ENCODE data around the gene PRG3.

Gene PRG3, protein sequence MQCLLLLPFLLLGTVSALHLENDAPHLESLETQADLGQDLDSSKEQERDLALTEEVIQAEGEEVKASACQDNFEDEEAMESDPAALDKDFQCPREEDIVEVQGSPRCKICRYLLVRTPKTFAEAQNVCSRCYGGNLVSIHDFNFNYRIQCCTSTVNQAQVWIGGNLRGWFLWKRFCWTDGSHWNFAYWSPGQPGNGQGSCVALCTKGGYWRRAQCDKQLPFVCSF

DNA sequence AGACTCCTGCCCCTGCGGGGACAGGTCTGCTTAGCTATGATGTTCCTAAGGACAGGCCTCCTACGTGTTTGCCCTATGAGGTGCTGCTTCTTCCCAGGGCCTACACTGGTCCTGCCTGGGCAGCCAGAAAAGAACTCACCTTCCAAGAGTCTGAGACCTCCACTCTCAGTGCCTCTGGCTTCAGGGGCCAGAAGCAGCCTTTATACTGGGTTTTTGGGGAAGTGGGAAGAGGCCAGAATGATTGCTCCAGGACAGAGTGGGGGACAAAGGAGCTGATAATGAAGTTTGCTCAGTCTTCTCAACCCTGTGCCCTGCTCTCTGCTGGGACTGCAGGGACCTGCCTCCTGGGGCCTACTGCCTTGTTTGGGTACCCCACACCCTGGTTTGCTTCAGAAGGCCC is at the start of gene PRG3:
Gene PRG3, minus strand, starts transcription at position 176 of the 400 bp plus-strand sequence. CDS start 442 bp downstream, outside the sequence.
- no peak within 1 kb of the TSS for H3K27ac ChIP-seq

GRCh38 chr11:57429946-57430345 is 49.0 kb upstream of the PRG3 start:
- no peak for TF ChIP-seq CTCF (conservative IDR thresholded peaks at IDR 0.05)
- H3K27ac ChIP-seq, result no peak overlapping the region

More for the DNA sequence above, at the start of gene PRG3:
- TF ChIP-seq CTCF (conservative IDR thresholded peaks at IDR 0.05), result no peak

DNA sequence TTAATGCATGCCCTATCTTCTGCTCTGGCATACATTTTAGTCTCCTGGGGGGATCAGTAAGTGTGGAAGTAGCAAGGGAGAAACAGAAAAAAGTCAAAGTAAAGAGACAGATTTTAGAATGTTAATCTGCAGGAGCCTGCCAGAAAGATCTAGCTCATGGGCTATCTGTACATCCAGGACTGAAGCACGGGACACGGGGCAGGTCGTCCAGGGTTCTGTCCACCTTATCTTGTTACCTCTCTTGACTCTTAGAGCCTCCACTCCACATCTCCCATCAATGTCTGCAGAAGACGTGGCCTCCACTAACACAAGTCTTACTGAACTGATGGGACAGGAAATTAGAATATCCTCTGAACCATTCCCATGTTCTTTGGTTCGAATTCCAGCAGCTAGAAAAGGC is 47.7 kb upstream of the PRG3 start:
- TF ChIP-seq CTCF (conservative IDR thresholded peaks at IDR 0.05), result no peak
- no peak overlapping the region for H3K27ac ChIP-seq

- TF ChIP-seq CTCF (conservative IDR thresholded peaks at IDR 0.05), result no peak
- peak overlapping the region; percentile 51 for H3K27ac ChIP-seq
These were observed 46.8 kb upstream of the PRG3 start for GRCh38 chr11:57427727-57428082.

- no peak for TF ChIP-seq CTCF (conservative IDR thresholded peaks at IDR 0.05)
- H3K27ac ChIP-seq, result peak within 1 kb of the TSS; percentile 51
These were observed 46.2 kb upstream of the PRG3 start, which contains the start of gene SLC43A3 for GRCh38 chr11:57426929-57427726. SLC43A3 (minus strand) TSS chr11:57427121; CDS start chr11:57426172, 949 bp downstream.

- peak overlapping the region; percentile 51; the same call in 1 of the 2 replicates for H3K27ac ChIP-seq
- no peak for TF ChIP-seq CTCF (conservative IDR thresholded peaks at IDR 0.05)
These were observed 45.5 kb upstream of the PRG3 start for GRCh38 chr11:57426439-57426928.

Data from VCaP (cell line).